IMR-90 (cell line): Measurements from ENCODE around the gene RUNX1. TPM values are rescaled to one million over a fixed set of nuclear protein-coding genes. Genes with fewer than 3 reads are reported as not detected.

ENCODE experiments used
- ATAC-seq: fragments of 200-7000 bp; cut with Tn5 transposase; 2 replicates; pipeline ENCODE4 v1.9.1; 2020; ENCODE audit warnings: low read depth, mild to moderate bottlenecking, moderate library complexity
- BruUV-seq: library from RNA; stranded (reverse); fragments of 400-500 nt; replicated peaks from 2 replicates; lab custom pipeline; 2021; lab: Mats Ljungman, UMichigan
- CTCF ChIA-PET: fragments of 300-600 bp; formaldehyde crosslinking; extraction: SDS; loops from one replicate; lab custom pipeline; 2021; ENCODE audit warnings: antibody characterized with exemption; lab: Yijun Ruan, JAX
- POLR2A ChIA-PET: fragments of 300-600 bp; sonication (Branson Sonifier 250); formaldehyde crosslinking; loops from one replicate; lab custom pipeline; 2022; ENCODE audit warnings: antibody characterized with exemption; ENCODE audit not compliant: unreplicated experiment; lab: Charles Lee
- DNase-seq: peaks from one replicate; pipeline ENCODE4 v3.0.0; 2013
- H2AFZ ChIP-seq: replicated peaks from 2 replicates; pipeline ENCODE3; 2013; ENCODE audit warnings: low read length, mild to moderate bottlenecking; ENCODE audit not compliant: poor library complexity
- H2AK5ac ChIP-seq: 2 replicates; pipeline ENCODE4 v1.6.1; 2013; ENCODE audit warnings: low read depth, low read length, inconsistent platforms
- H2AK9ac ChIP-seq: replicated peaks from 2 replicates; pipeline ENCODE3; 2013; ENCODE audit warnings: mild to moderate bottlenecking, low read depth, low read length, moderate library complexity; ENCODE audit not compliant: poor library complexity
- H2BK120ac ChIP-seq: 2 replicates; pipeline ENCODE4 v1.6.1; 2013; ENCODE audit warnings: low read depth, low read length, inconsistent platforms
- H2BK15ac ChIP-seq: 3 replicates; pipeline ENCODE4 v1.6.1; 2013; ENCODE audit warnings: low read depth, low read length, inconsistent platforms
- H2BK20ac ChIP-seq: 2 replicates; pipeline ENCODE4 v1.6.1; 2013; ENCODE audit warnings: low read depth, mild to moderate bottlenecking, inconsistent platforms, low read length, moderate library complexity
- H2BK5ac ChIP-seq: 2 replicates; pipeline ENCODE4 v1.6.1; 2013; ENCODE audit warnings: mild to moderate bottlenecking, low read depth, low read length, inconsistent platforms; ENCODE audit not compliant: poor library complexity, severe bottlenecking
- H3K14ac ChIP-seq: replicated peaks from 2 replicates; pipeline ENCODE4 v1.6.1; 2013; ENCODE audit warnings: low read depth, low read length, inconsistent platforms
- H3K18ac ChIP-seq: 2 replicates; pipeline ENCODE4 v1.6.1; 2013; ENCODE audit warnings: low read depth, low read length, control low read depth
- H3K23ac ChIP-seq: 2 replicates; pipeline ENCODE4 v1.6.1; 2013; ENCODE audit warnings: low read depth, low read length, inconsistent platforms
- H3K27ac ChIP-seq: 2 replicates; pipeline ENCODE4 v1.5.1; 2013; ENCODE audit warnings: mild to moderate bottlenecking, control low read depth, low read length; ENCODE audit not compliant: insufficient read depth
- H3K27me3 ChIP-seq: 2 replicates; pipeline ENCODE4 v1.6.1; 2013; ENCODE audit warnings: low read length; ENCODE audit not compliant: control insufficient read depth, insufficient read depth
- H3K36me3 ChIP-seq: 2 replicates; pipeline ENCODE4 v1.6.1; 2013; ENCODE audit warnings: low read length, mixed read lengths; ENCODE audit not compliant: control insufficient read depth, insufficient read depth
- H3K4ac ChIP-seq: 2 replicates; pipeline ENCODE4 v1.6.1; 2013; ENCODE audit warnings: low read depth, low read length, inconsistent platforms
- H3K4me1 ChIP-seq: 2 replicates; pipeline ENCODE4 v1.6.1; 2013; ENCODE audit warnings: low read length, mixed read lengths; ENCODE audit not compliant: control insufficient read depth, insufficient read depth
- H3K4me2 ChIP-seq: 2 replicates; pipeline ENCODE4 v1.6.1; 2013; ENCODE audit warnings: low read depth, mild to moderate bottlenecking, control low read depth, low read length, moderate library complexity
- H3K4me3 ChIP-seq: 2 replicates; pipeline ENCODE4 v1.5.1; 2013; ENCODE audit warnings: low read depth, mild to moderate bottlenecking, control low read depth, low read length, moderate library complexity; ENCODE audit not compliant: insufficient read depth
- H3K56ac ChIP-seq: 2 replicates; pipeline ENCODE4 v1.6.1; 2013; ENCODE audit warnings: low read length, inconsistent platforms; ENCODE audit not compliant: insufficient read depth; ENCODE audit errors: extremely low read depth
- H3K79me1 ChIP-seq, 2 experiments: 2 replicates each; pipeline ENCODE4 v1.6.1; 2013; ENCODE audit warnings: low read length in 2 of 2, inconsistent platforms in 1 of 2, low read depth in 1 of 2
- H3K9ac ChIP-seq: 2 replicates; pipeline ENCODE4 v1.6.1; 2013; ENCODE audit warnings: low read depth, low read length, control low read depth
- H3K9me1 ChIP-seq: 2 replicates; pipeline ENCODE4 v1.6.1; 2013; ENCODE audit warnings: low read length, inconsistent platforms; ENCODE audit not compliant: insufficient read depth
- H3K9me3 ChIP-seq: 2 replicates; pipeline ENCODE4 v1.6.1; 2013; ENCODE audit warnings: low read length; ENCODE audit not compliant: control insufficient read depth, insufficient read depth
- H4K20me1 ChIP-seq: 2 replicates; pipeline ENCODE4 v1.6.1; 2013; ENCODE audit warnings: low read length, inconsistent platforms; ENCODE audit not compliant: insufficient read depth
- H4K5ac ChIP-seq: 2 replicates; pipeline ENCODE4 v1.6.1; 2013; ENCODE audit warnings: mild to moderate bottlenecking, low read depth, low read length, control low read depth
- H4K8ac ChIP-seq, 2 experiments: 2 replicates each; pipeline ENCODE4 v1.6.1; 2013; ENCODE audit warnings: low read depth in 2 of 2, low read length in 2 of 2, control low read depth in 1 of 2, inconsistent platforms in 1 of 2
- H4K91ac ChIP-seq: 2 replicates; pipeline ENCODE4 v1.6.1; 2013; ENCODE audit warnings: low read depth, low read length, inconsistent platforms; ENCODE audit not compliant: insufficient read depth
- BHLHE40 ChIP-seq: fragments of 150-350 bp; IDR thresholded peaks from 2 replicates; pipeline ENCODE4 v1.6.1; 2016; ENCODE audit warnings: mild to moderate bottlenecking, low read depth, low read length
- CEBPB ChIP-seq: IDR thresholded peaks from 2 replicates; pipeline ENCODE4 v1.6.1; 2012; ENCODE audit warnings: low read depth, low read length, improper control_type of control experiment
- CHD1 ChIP-seq: IDR thresholded peaks from 2 replicates; pipeline ENCODE4 v1.6.1; 2012; ENCODE audit warnings: low read depth, low read length, improper control_type of control experiment
- CTCF ChIP-seq: conservative IDR thresholded peaks from 2 replicates; pipeline ENCODE4 v1.5.1; 2012; ENCODE audit warnings: mild to moderate bottlenecking, low read depth, low read length, improper control_type of control experiment
- MAFK ChIP-seq: IDR thresholded peaks from 2 replicates; pipeline ENCODE4 v1.6.1; 2012; ENCODE audit warnings: low read depth, low read length, improper control_type of control experiment
- MAZ ChIP-seq: IDR thresholded peaks from 2 replicates; pipeline ENCODE4 v1.6.1; 2012; ENCODE audit warnings: low read depth, mild to moderate bottlenecking, low read length, improper control_type of control experiment, moderate library complexity, borderline replicate concordance
- MXI1 ChIP-seq: IDR thresholded peaks from 2 replicates; pipeline ENCODE4 v1.6.1; 2012; ENCODE audit warnings: low read depth, mild to moderate bottlenecking, low read length, moderate library complexity, borderline replicate concordance
- NFE2L2 ChIP-seq: fragments of 150-350 bp; IDR thresholded peaks from 2 replicates; pipeline ENCODE4 v1.6.1; 2016; ENCODE audit warnings: low read depth, mild to moderate bottlenecking, low read length
- POLR2A ChIP-seq: IDR thresholded peaks from 2 replicates; pipeline ENCODE4 v1.6.1; 2012; ENCODE audit warnings: mild to moderate bottlenecking, low read depth, low read length
- RCOR1 ChIP-seq: IDR thresholded peaks from 2 replicates; pipeline ENCODE4 v1.6.1; 2012; ENCODE audit warnings: mild to moderate bottlenecking, low read length, improper control_type of control experiment; ENCODE audit not compliant: insufficient replicate concordance
- RFX5 ChIP-seq: IDR thresholded peaks from 2 replicates; pipeline ENCODE4 v1.8.0; 2012; ENCODE audit warnings: low read depth, mild to moderate bottlenecking, low read length, moderate library complexity
- SMC3 ChIP-seq: fragments of 150-350 bp; IDR thresholded peaks from 2 replicates; pipeline ENCODE4 v1.6.1; 2016; ENCODE audit warnings: low read depth, mild to moderate bottlenecking, antibody characterized with exemption, low read length, moderate library complexity
- USF2 ChIP-seq: fragments of 150-350 bp; IDR thresholded peaks from 2 replicates; pipeline ENCODE4 v1.6.1; 2017; ENCODE audit warnings: mild to moderate bottlenecking, antibody characterized with exemption, low read length, low read depth
- whole genome bisulfite sequencing, 2 experiments: methylation state at CpG; one replicate each; pipeline versions ENCODE4 v1.1.5 to v1.1.7; 2013; ENCODE audit warnings: missing lambda C conversion rate in 2 of 2; ENCODE audit not compliant: insufficient read length in 1 of 2; ENCODE audit errors: extremely low coverage in 2 of 2; 5-methylcytosine and 5-hydroxymethylcytosine counted together
- dilution Hi-C: fragments of 300-500 bp; cut with HindIII; formaldehyde crosslinking; loops from one replicate; pipeline ENCODE4 v1.14.3; 2018; ENCODE audit warnings: low sequenced_read_pairs; ENCODE audit not compliant: unreplicated experiment
- in situ Hi-C: fragments of 300-500 bp; cut with MboI; formaldehyde crosslinking; loops from 3 replicates; pipeline ENCODE4 v1.14.3; 2019; ENCODE audit warnings: low sequenced_read_pairs, inconsistent platforms, mixed read lengths
- intact Hi-C: fragments of 100-400 bp; cut with micrococcal nuclease; formaldehyde crosslinking; loops from 2 replicates; pipeline ENCODE4 v1.10.0; 2022
- polyA plus RNA-seq, 3 experiments: library from polyadenylated mRNA; depleted of rRNA; stranded (reverse); fragments of >200 nt; gene quantifications; 2 replicates each; pipeline ENCODE4 v1.2.3, GENCODE V29; 2012; ENCODE audit warnings: low replicate concordance in 1 of 3
- total RNA-seq: library from RNA; depleted of rRNA; stranded (reverse); fragments of >200 nt; gene quantifications from 2 replicates; pipeline ENCODE4 v1.2.3, GENCODE V29; 2012
- TF ChIP-seq, protein P1 (sequence below): fragments of 150-350 bp; IDR thresholded peaks from 2 replicates; pipeline ENCODE4 v1.6.1; 2016; ENCODE audit warnings: low read depth, mild to moderate bottlenecking, low read length, moderate library complexity, borderline replicate concordance

RUNX1 gene
- total and polyA plus RNA-seq, 2 of the 4 experiments (the other 2 are of a cell fraction), result 34.5 to 56.5 TPM

DNA sequence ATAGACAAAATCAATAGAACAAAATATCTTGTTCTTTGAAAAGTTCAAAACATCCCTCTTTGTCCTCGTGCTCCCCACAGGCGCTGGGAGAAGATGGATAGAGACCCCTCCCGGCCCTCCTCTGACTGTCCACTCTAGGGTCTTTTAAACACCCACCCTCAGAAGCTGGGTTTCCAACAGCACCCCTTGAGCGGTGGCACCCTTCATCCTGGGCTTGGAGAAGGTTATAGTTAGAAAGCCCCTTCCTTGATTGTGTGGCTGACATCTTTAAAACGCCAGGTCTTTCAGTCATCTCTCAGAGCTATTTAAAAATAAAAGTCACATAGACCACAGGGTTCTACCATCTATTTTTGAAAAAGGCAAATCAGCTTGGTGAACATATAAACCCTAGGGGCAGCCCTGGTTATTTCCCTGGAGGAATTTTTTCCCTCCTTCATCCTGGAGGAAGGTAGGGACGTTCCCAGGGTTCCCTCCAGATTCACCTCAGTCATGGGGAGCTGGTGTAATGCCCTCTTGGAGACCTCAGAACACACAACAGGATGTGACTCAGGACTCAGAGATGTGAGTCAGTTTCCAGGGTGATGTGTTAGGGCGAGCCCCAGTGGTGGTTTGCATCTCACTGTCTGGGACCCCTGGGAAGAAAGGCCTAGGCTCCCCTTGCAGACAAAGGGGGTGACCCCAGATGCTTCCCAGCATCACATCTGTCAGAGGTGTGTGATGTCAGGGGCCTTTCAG lies 241.8 kb downstream of the RUNX1 start:
- H3K4ac ChIP-seq, result peak overlapping the region; percentile 80
- peak overlapping the region; percentile 72 for H2AK5ac ChIP-seq
- H2BK5ac ChIP-seq, result peak overlapping the region; percentile 86
- peaks cover 31% of the 10 kb centered on the region for H3K9me1 ChIP-seq
- H2BK120ac ChIP-seq, result peak overlapping the region; percentile 69
- H2AK9ac ChIP-seq, result peak overlapping the region; percentile 2
- no peak overlapping the region for H2AFZ ChIP-seq
- no peaks in the 10 kb centered on the region for H3K27me3 ChIP-seq
- peak overlapping the region; percentile 47; the same call in 1 of the 3 replicates for H2BK15ac ChIP-seq
- H3K27ac ChIP-seq, result peak overlapping the region; percentile 92
- WGBS, 2 experiments, result no CpG with 5 or more reads among the region's 7 CpGs
- in situ Hi-C loops, result no loop called here
- H3K4me1 ChIP-seq, result peaks cover 44% of the 10 kb centered on the region
- H4K5ac ChIP-seq, result peak overlapping the region; percentile 45
- ATAC-seq, result peak; percentile 62
- dilution Hi-C loops, result no loop called here
- peaks cover 34 to 74% of the 10 kb centered on the region in 2 experiments for H3K79me1 ChIP-seq
- peaks cover 48% of the 10 kb centered on the region; the same call in 1 of the 2 replicates for H4K20me1 ChIP-seq
- H3K14ac ChIP-seq, result peak overlapping the region; percentile 26
- DNase-seq, result peak; percentile 97
- intact Hi-C loops, result loop anchor here (5.0 kb wide), 2 partner anchors 60 to 400 kb away; no protein-coding TSS in a partner anchor
- peak overlapping the region; percentile 2 for H3K4me2 ChIP-seq
- peaks cover 26% of the 10 kb centered on the region for H3K36me3 ChIP-seq
- no peak overlapping the region for H3K9ac ChIP-seq
- peak overlapping the region; percentile 80 for H2BK20ac ChIP-seq
- POLR2A ChIA-PET, result interaction anchor here (0.5 to 1.0 kb wide), 2 partner anchors 8 to 110 kb away, joined by 3 read pairs; no protein-coding TSS in a partner anchor
- peak overlapping the region; percentile 43 for H3K23ac ChIP-seq
- no peak overlapping the region for H3K4me3 ChIP-seq
- H4K8ac ChIP-seq, result peak overlapping the region; percentile 75 to 86
- peak overlapping the region; percentile 74 for H3K18ac ChIP-seq
- H4K91ac ChIP-seq, result peak overlapping the region; percentile 80
- no TSS peak for BruUV-seq
- CTCF ChIA-PET, result interaction anchor here (0.7 to 1.3 kb wide), 2 partner anchors 11 to 62 kb away, joined by 3 to 5 read pairs; no protein-coding TSS in a partner anchor
- H3K56ac ChIP-seq, result peak overlapping the region; percentile 61
- no peaks in the 10 kb centered on the region for H3K9me3 ChIP-seq
- TF ChIP-seq CTCF (no peak), MAFK (no peak), RFX5 (no peak), MXI1 (no peak), SMC3 (no peak), USF2 (no peak), RCOR1 (no peak), CHD1 (no peak), MAZ (no peak), BHLHE40 (no peak), CEBPB (peak; percentile 46; the same call in 1 of the 2 replicates), POLR2A (no peak; the same call in 1 of the 2 replicates), NFE2L2 (peak; percentile 78)
- TF ChIP-seq, protein P1, sequence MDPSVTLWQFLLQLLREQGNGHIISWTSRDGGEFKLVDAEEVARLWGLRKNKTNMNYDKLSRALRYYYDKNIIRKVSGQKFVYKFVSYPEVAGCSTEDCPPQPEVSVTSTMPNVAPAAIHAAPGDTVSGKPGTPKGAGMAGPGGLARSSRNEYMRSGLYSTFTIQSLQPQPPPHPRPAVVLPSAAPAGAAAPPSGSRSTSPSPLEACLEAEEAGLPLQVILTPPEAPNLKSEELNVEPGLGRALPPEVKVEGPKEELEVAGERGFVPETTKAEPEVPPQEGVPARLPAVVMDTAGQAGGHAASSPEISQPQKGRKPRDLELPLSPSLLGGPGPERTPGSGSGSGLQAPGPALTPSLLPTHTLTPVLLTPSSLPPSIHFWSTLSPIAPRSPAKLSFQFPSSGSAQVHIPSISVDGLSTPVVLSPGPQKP, result no peak
